GM18505 (cell line): ENCODE data around the gene SHROOM2.
"Not testable (repeated sequence)": the region's sequence is repeated elsewhere in the genome, so short reads cannot be mapped to it uniquely, and the experiment has no call there.

Experiments
- ATAC-seq: cut with Tn5 transposase; IDR thresholded peaks from one replicate; pipeline ENCODE4 v1.9.1; 2021; ENCODE audit not compliant: unreplicated experiment
- POLR2A ChIP-seq: IDR thresholded peaks from 4 replicates; pipeline ENCODE4 v1.6.1; 2011; ENCODE audit warnings: borderline replicate concordance; ENCODE audit not compliant: insufficient read depth, insufficient read length; ENCODE audit errors: extremely low read depth

Gene SHROOM2

DNA sequence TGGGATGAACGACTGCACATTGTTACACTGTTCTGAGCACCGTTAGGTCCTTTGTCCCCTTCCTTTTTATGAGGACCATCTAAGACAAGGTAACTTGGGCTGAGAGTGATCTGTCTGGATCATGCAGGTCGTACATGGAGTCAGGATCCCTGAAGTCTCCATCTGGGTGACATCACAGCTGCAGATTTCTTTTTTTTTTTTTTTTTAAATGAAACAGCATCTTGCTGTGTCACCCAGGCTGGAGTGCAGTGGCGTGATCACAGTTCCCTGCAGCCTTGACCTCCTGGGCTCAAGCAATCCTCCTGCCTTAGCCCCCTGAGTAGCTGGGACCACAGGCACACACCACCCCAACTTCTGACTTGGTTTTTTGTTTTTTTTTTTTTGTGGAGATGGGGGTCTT is 16.5 kb downstream of the SHROOM2 start:
- ATAC-seq: no peak
- no peak for TF ChIP-seq POLR2A

DNA sequence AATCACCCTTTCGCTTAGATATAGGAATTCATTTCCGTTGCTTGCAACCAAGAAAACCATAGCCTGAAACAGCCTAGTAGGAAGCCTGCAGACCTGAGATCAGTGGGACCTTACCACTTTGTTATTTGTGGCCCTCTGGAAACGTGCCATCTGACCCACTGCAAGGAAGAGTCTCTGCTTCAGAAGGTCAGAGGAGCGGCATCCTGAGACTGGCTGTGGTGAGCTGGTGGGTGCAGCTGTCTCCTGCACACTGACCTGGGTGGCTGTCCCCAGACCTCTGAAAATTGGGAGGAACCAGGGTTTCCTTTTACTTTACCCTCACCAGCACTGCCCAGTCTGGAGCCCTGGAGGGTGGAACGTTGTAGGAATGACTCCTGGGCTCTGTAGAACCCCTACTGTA is 18.2 kb downstream of the SHROOM2 start:
- no peak for TF ChIP-seq POLR2A
- no peak for ATAC-seq

DNA sequence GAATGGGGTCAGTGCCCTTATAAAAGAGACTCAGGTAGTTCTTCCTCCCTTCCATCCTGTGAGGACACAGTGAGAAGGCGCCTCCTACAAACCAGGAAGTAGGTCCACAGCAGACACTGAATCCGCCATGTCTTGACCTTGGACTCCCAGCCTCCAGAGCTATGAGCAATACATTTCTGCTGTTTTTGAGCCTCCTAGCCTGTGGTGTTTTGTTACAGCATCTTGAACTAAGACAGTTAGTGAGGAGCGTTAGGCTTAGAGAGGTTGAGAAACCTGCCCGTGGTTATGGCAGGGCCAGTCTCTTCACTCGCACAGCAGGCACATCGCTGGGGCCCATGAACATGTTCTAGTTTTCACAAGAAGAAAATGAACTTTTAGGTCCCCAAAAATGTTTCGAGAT is 19.7 kb downstream of the SHROOM2 start:
- no peak for ATAC-seq
- TF ChIP-seq POLR2A: no peak

- no peak for TF ChIP-seq POLR2A
- no peak for ATAC-seq
These were observed 21.3 kb downstream of the SHROOM2 start for GRCh38 chrX:9807355-9808182.

DNA sequence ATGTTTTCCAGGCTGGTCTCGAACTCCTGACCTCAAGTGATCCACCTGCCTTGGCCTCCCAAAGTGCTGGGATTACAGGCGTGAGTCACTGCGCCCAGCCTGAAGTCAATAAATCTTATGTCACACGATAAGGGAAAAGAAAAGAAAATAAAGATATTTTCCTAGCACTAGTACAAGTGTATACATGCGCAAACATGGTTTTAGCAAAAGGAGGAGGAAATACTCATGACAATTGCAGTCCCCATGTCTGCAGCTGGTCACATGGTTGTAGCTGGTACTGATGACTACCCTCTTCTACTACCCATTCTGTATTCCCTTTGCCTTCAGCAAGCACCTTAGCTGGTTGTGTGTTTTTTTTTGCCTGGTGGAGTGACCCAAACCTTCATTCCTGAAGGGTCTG is 23.6 kb downstream of the SHROOM2 start:
- ATAC-seq: not testable (repeated sequence)

DNA sequence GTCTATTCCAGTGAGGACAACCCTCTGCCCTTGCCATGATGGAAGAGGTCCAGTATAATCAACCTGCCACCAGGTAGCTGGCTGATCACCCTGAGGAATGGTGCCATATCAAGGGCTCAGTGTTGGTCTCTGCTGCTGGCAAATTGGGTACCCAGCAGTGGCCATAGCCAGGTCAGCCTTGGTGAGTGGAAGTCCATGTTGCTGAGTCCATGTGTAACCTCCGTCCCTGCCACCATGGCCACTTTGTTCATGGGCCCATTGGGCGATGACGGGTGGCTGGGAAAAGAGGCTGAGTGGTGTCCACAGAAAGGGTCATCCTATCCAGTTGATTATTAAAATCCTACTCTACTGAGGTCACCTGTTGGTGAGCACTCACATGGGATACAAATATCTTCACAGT is 24.9 kb downstream of the SHROOM2 start:
- not testable (repeated sequence) for ATAC-seq

DNA sequence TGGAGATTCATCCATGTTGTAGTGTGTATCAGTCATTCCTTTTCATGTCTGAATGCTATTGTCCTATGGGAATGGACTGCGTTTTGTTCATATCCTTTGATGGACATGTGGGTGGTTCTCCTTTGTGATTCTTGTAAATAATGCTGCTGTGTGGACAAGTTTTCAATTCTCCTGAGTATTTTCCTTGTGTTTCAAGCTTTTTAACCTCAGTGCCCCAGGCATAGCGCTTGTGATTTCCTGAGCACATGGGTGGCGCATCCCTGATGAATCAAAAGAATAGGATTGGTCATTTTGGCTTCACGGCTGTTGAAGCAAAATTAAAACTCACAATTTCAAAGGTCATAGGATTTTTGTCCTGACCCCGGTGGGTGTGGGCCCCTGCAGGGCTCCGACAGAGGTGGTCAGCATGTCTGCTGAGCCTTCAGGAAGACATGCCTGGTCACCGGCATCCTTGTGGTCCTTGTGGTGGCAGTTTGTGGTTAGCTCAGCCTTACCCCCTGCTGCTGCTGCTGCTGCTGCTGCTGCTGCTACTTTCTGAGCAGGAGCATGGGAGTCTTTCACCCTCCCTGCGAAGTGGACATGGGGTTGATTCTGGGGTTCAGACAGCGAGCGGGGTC is 30.0 kb downstream of the SHROOM2 start:
- no peak for TF ChIP-seq POLR2A
- ATAC-seq: no peak

- no peak for TF ChIP-seq POLR2A
- ATAC-seq: no peak
These were observed 35.3 kb downstream of the SHROOM2 start for GRCh38 chrX:9821572-9821971.

DNA sequence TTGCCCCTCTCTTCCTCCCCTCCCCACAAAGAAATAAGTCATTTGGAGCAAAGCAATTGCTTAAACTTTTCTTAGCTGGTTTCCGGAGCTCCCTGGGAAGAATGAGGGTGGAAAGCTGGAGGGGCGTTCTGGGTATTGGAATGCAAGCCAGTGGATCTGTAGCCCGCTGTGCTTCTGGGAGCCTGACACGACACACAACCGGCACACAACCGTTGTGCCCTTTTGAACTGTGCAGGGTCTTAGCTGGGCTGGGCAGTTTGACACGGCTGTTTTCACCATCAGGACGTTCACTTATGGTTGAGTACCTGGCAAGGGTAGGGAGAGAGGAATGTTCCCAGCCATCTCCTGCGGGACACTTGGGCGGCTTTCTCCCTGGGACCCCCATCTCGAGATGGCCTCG is 38.3 kb downstream of the SHROOM2 start:
- no peak for TF ChIP-seq POLR2A
- no peak for ATAC-seq

DNA sequence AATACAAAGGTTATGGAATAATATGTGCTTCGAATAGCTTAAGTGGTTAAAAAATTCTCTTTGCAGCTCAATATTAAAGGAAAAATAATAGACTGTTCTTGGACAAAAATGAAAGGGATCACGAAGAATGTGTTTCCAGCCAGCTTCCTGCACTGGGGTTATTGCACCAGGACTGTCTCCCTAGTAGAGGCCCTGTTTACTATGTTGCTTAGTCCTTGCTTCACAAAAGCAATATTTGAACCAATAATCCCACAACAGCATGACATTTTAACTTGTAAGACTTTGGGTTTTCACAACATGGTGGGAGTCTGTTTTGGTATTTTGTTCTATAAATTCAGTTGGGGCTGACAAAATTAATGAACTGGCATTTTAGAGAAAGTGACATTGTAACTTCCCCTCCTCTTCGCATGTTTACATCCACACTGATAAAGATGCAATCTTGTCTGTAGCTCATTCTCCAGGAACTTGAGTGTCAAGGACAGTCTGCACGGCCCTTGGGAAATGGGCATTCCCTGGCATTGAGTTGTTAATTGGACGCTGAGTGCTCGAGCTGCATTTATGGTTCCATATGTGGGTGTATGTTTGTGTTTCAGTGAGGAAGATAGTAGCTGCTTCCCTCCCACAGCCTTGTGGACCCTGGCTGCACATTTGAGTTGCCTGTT is 39.0 kb downstream of the SHROOM2 start:
- no peak for ATAC-seq
- TF ChIP-seq POLR2A: no peak

- no peak for ATAC-seq
- TF ChIP-seq POLR2A: no peak
These were observed 39.7 kb downstream of the SHROOM2 start for GRCh38 chrX:9825966-9826365.

GRCh38 chrX:9829308-9830267 is 43.4 kb downstream of the SHROOM2 start:
- no peak for TF ChIP-seq POLR2A
- ATAC-seq: peak; percentile 89

DNA sequence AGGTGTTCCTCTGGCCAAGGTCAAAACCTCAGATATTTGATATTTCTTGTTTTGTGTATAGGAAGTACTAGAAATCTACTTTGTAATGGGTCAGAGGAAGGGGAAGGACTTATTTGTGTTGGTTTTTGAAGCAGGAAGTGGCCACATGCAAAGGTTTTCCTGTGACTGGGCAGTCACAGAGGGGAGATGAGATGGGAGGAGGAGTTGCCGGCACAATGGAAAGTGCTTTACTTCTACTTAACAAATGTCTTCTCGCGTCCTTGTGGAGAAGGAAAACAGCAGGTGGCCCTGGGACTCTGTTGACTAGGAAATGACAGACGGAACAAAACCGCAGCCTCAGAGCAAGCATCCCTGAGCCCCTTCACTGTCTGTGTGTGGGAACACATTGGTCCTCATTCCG is 46.6 kb downstream of the SHROOM2 start:
- no peak for ATAC-seq
- TF ChIP-seq POLR2A: no peak
